GM12874 (cell line): ENCODE measurements around the gene P2RX3.

Source experiments
- CTCF ChIP-seq: IDR thresholded peaks from 2 replicates; pipeline ENCODE4 v1.5.1; 2011; ENCODE audit warnings: low read depth, mild to moderate bottlenecking, control low read depth, low read length, moderate library complexity; ENCODE audit not compliant: insufficient read depth

The P2RX3 gene

GRCh38 chr11:57323855-57324153 lies 14.3 kb upstream of the P2RX3 start:
- TF ChIP-seq CTCF, result no peak

- TF ChIP-seq CTCF, result no peak
Measured at GRCh38 chr11:57324154-57324885, 13.8 kb upstream of the P2RX3 start.

GRCh38 chr11:57324886-57325734 lies 13.0 kb upstream of the P2RX3 start, which contains the start of gene TNKS1BP1:
Gene TNKS1BP1, minus strand, starts transcription at chr11:57324952. Its CDS starts 3,067 bp downstream, at chr11:57321885.
- no peak for TF ChIP-seq CTCF

GRCh38 chr11:57325735-57326048 lies 12.5 kb upstream of the P2RX3 start:
- TF ChIP-seq CTCF, result no peak

GRCh38 chr11:57327721-57328120 lies 10.4 kb upstream of the P2RX3 start:
- TF ChIP-seq CTCF, result no peak

GRCh38 chr11:57330029-57330428 lies 8.1 kb upstream of the P2RX3 start:
- TF ChIP-seq CTCF, result no peak

- TF ChIP-seq CTCF, result no peak
Measured at GRCh38 chr11:57331720-57332119, 6.4 kb upstream of the P2RX3 start.
